ENCODE results near the gene KRT35.

- TF ChIP-seq CTCF (IDR thresholded peaks at IDR 0.05) = no peak
- TF ChIP-seq POLR2A (IDR thresholded peaks at IDR 0.05) = no peak
These were observed 2.6 kb upstream of the KRT35 start for GRCh38 chr17:41483531-41483930.
